BJ (cell line): ENCODE data around the gene ABAT. TPM values are rescaled to one million over a fixed set of nuclear protein-coding genes. Genes with fewer than 3 reads are reported as not detected.

Experiments
- CTCF ChIA-PET: fragments of 350-600 bp; formaldehyde crosslinking; extraction: SDS; loops from one replicate; lab custom pipeline; 2021; ENCODE audit warnings: antibody characterized with exemption, inconsistent platforms; lab: Yijun Ruan, JAX
- POLR2A ChIA-PET: fragments of 300-600 bp; sonication (Branson Sonifier 250); formaldehyde crosslinking; extraction: SDS; loops from one replicate; lab custom pipeline; 2021; ENCODE audit warnings: antibody characterized with exemption; lab: Charles Lee
- DNase-seq: peaks from one replicate; pipeline ENCODE4 v3.0.0-alpha.2; 2011; ENCODE audit warnings: low read depth
- H3K27me3 ChIP-seq: 2 replicates; pipeline ENCODE4 v1.6.0; 2011; ENCODE audit warnings: low read length; ENCODE audit not compliant: control insufficient read depth, insufficient read depth
- H3K36me3 ChIP-seq: 2 replicates; pipeline ENCODE4 v1.5.1; 2011; ENCODE audit warnings: low read length; ENCODE audit not compliant: control insufficient read depth, insufficient read depth
- H3K4me3 ChIP-seq: 2 replicates; pipeline ENCODE4 v1.5.1; 2011; ENCODE audit warnings: low read depth, mild to moderate bottlenecking, control low read depth, low read length
- polyA plus RNA-seq: library from polyadenylated mRNA; depleted of rRNA; stranded (reverse); fragments of >200 nt; gene quantifications from 2 replicates; pipeline ENCODE4 v1.2.3, GENCODE V29; 2011
- TF ChIP-seq, protein P1 (sequence below): IDR thresholded peaks from 2 replicates; pipeline ENCODE4 v1.5.1; 2011; ENCODE audit warnings: low read depth, mild to moderate bottlenecking, control low read depth, inconsistent platforms, low read length, moderate library complexity; ENCODE audit not compliant: insufficient read depth

Gene ABAT
- polyA plus RNA-seq, 1 experiment = 3.5 TPM

GRCh38 chr16:8720967-8721308 lies 46.5 kb downstream of the ABAT start:
- Histone ChIP-seq H3K36me3 (no peaks in the 10 kb centered on the region), H3K27me3 (no peaks in the 10 kb centered on the region; the same call in 1 of the 2 replicates), H3K4me3 (no peak overlapping the region)
- POLR2A ChIA-PET = no interaction called here
- TF ChIP-seq, protein P1, sequence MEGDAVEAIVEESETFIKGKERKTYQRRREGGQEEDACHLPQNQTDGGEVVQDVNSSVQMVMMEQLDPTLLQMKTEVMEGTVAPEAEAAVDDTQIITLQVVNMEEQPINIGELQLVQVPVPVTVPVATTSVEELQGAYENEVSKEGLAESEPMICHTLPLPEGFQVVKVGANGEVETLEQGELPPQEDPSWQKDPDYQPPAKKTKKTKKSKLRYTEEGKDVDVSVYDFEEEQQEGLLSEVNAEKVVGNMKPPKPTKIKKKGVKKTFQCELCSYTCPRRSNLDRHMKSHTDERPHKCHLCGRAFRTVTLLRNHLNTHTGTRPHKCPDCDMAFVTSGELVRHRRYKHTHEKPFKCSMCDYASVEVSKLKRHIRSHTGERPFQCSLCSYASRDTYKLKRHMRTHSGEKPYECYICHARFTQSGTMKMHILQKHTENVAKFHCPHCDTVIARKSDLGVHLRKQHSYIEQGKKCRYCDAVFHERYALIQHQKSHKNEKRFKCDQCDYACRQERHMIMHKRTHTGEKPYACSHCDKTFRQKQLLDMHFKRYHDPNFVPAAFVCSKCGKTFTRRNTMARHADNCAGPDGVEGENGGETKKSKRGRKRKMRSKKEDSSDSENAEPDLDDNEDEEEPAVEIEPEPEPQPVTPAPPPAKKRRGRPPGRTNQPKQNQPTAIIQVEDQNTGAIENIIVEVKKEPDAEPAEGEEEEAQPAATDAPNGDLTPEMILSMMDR = no peak
- no peak for DNase-seq
- CTCF ChIA-PET = interaction anchor here (1.0 kb wide), 1 partner anchor 13 kb away, joined by 4 read pairs; no protein-coding TSS in a partner anchor

DNA sequence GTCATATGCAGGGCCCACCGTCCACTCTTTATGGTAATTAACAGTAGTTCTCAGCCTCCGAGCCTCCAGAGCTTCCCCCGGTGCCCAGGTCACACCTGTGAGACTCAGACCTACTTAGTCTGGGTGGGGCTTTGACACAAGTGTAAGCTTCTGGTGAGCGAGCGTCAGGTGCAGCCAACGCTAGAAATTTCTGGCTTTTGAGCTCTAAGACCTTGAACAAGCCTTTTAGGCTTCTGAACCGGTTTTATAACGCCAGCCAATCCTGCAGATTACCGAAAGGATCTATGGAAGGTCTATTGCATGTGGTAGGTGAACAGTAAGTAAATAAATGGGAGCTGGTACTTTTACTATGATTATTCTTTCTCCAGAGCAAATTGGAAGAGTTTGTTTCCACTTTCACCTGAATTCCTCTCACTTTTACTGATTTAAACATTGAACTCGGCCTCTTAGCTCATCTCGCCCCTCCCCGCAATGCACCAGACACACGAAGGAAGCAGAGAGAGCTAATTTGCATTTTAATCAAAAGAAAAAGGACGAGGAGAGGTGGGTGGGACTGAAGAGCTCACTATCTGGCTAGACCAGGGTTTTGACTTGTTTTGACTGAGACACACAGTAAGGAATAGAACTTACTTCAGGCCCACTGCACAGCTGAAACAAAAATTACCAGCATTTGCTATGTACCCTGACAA lies 47.1 kb downstream of the ABAT start:
- Histone ChIP-seq H3K27me3 (no peaks in the 10 kb centered on the region; the same call in 1 of the 2 replicates), H3K36me3 (no peaks in the 10 kb centered on the region), H3K4me3 (no peak overlapping the region)
- CTCF ChIA-PET = interaction anchor here (1.0 kb wide), 1 partner anchor 13 kb away, joined by 4 read pairs; no protein-coding TSS in a partner anchor
- no peak for DNase-seq
- TF ChIP-seq, protein P1 = no peak
- POLR2A ChIA-PET = no interaction called here

GRCh38 chr16:8722025-8722348 lies 47.6 kb downstream of the ABAT start:
- DNase-seq = no peak
- H3K36me3 ChIP-seq = no peaks in the 10 kb centered on the region
- POLR2A ChIA-PET = no interaction called here
- CTCF ChIA-PET = no interaction called here
- TF ChIP-seq, protein P1 = no peak
- no peaks in the 10 kb centered on the region; the same call in 1 of the 2 replicates for H3K27me3 ChIP-seq
- no peak overlapping the region for H3K4me3 ChIP-seq

- H3K4me3 ChIP-seq = no peak overlapping the region
- no peaks in the 10 kb centered on the region for H3K27me3 ChIP-seq
- DNase-seq = no peak
- ChIA-PET POLR2A (no interaction called here), CTCF (no interaction called here)
- TF ChIP-seq, protein P1 = no peak
- no peaks in the 10 kb centered on the region for H3K36me3 ChIP-seq
Observed at GRCh38 chr16:8725513-8726178, 51.2 kb downstream of the ABAT start.

GRCh38 chr16:8727131-8727806 lies 52.9 kb downstream of the ABAT start:
- CTCF ChIA-PET = no interaction called here
- no peak for DNase-seq
- no peak overlapping the region for H3K4me3 ChIP-seq
- TF ChIP-seq, protein P1 = no peak
- POLR2A ChIA-PET = no interaction called here
- no peaks in the 10 kb centered on the region for H3K36me3 ChIP-seq
- H3K27me3 ChIP-seq = no peaks in the 10 kb centered on the region
